Heart left ventricle (tissue), 13 donors: ENCODE measurements around the gene NRM.

Experiments
- POLR2A ChIP-seq, 2 donors: fragments of 450-650 bp; IDR thresholded peaks; one replicate each; pipeline ENCODE4 v1.6.1; 2017; ENCODE audit warnings: antibody characterized with exemption in 2 of 2, mild to moderate bottlenecking in 2 of 2, moderate library complexity in 2 of 2
- TF ChIP-seq, protein P1 (sequence below), 12 donors: fragments of 200-600 bp; sonication (generic) in 4 of 12; IDR thresholded peaks; one replicate each; pipeline versions ENCODE4 v1.5.0 to v1.8.0; 2018 to 2022; ENCODE audit warnings: antibody characterized with exemption in 12 of 12, mild to moderate bottlenecking in 5 of 12
- donor health status: ischemic (EF 13 %, LVEDD 7.1; RV severe dilation, severe dysfunction).
- donor health status: DM: no; HTN: yes; CAD: no.
- donor health status: DM: no; HTN: no; CAD: no.
- donor health status: ischemic (EF 25% LVEDD 6.9; RV normal size, moderate dysfunction).
- donor health status: ischemic (EF 25% LVEDD 5.7; RV mildly dilated, moderate dysfunction).
- donor health status: ischemic (EF 35%, LVEDD 5.7; RV mildly dilated, moderate dysfunction).
- donor health status: nonischemic (EF 11% LVEDD 7.7; RV severe dilation, severe dysfunction).
- donor health status: DM: yes; HTN: yes; CAD: no.
- donor health status: PGD.
- donor health status: ischemic (EF 29% LVEDD 5.4; RV normal size, mild dysfunction).
- donor health status: nonischemic (EF 23%, LVEDD 6.1; RV moderate dilation, normal function).

- TF ChIP-seq POLR2A (IDR thresholded peaks at IDR 0.05): no peak
- TF ChIP-seq, protein P1, sequence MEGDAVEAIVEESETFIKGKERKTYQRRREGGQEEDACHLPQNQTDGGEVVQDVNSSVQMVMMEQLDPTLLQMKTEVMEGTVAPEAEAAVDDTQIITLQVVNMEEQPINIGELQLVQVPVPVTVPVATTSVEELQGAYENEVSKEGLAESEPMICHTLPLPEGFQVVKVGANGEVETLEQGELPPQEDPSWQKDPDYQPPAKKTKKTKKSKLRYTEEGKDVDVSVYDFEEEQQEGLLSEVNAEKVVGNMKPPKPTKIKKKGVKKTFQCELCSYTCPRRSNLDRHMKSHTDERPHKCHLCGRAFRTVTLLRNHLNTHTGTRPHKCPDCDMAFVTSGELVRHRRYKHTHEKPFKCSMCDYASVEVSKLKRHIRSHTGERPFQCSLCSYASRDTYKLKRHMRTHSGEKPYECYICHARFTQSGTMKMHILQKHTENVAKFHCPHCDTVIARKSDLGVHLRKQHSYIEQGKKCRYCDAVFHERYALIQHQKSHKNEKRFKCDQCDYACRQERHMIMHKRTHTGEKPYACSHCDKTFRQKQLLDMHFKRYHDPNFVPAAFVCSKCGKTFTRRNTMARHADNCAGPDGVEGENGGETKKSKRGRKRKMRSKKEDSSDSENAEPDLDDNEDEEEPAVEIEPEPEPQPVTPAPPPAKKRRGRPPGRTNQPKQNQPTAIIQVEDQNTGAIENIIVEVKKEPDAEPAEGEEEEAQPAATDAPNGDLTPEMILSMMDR (IDR thresholded peaks at IDR 0.05): no peak
These were observed 14.0 kb downstream of the NRM start for GRCh38 chr6:30676660-30677285.
